Right atrium auricular region (tissue), 2 donors: ENCODE results near the gene COG1. TPM values are rescaled to one million over a fixed set of nuclear protein-coding genes. Genes with fewer than 3 reads are reported as not detected.
A peak's percentile ranks its signal among the peaks of the same experiment; 100 is the strongest.

ENCODE experiments used
- DNase-seq: peaks from one replicate; pipeline ENCODE4 v3.0.0-alpha.2; 2019; ENCODE audit warnings: low spot score
- H3K27ac ChIP-seq, 2 donors: fragments of 200-600 bp; sonication (generic); 1 replicate in 1 of 2; 2 replicates in 1 of 2; pipeline ENCODE4 v1.5.1; 2016 to 2019
- H3K27me3 ChIP-seq, 2 donors: fragments of 200-600 bp; sonication (generic); one replicate each; pipeline versions ENCODE4 v1.5.1 to v1.6.0; 2017 to 2019
- H3K36me3 ChIP-seq: fragments of 200-600 bp; sonication (generic); one replicate; pipeline ENCODE4 v1.5.1; 2016
- H3K4me1 ChIP-seq, 2 donors: fragments of 200-600 bp; sonication (generic); one replicate each; pipeline versions ENCODE4 v1.5.1 to v1.6.0; 2017 to 2019
- H3K4me3 ChIP-seq, 2 donors: fragments of 200-600 bp; sonication (generic); 1 replicate in 1 of 2; 2 replicates in 1 of 2; pipeline ENCODE4 v1.5.1; 2017 to 2019; ENCODE audit warnings: mild to moderate bottlenecking in 1 of 2, moderate library complexity in 1 of 2
- H3K9me3 ChIP-seq, 2 donors: fragments of 200-600 bp; sonication (generic); one replicate each; pipeline ENCODE4 v1.5.1; 2019
- total RNA-seq, 2 donors: library from RNA; depleted of rRNA; stranded (reverse); fragments of >200 nt; gene quantifications; one replicate each; pipeline ENCODE4 v1.1.0, GENCODE V29; 2016
- TF ChIP-seq, protein P1 (sequence below), 2 donors: fragments of 200-600 bp; sonication (generic); IDR thresholded peaks; one replicate each; pipeline ENCODE4 v1.5.1; 2019; ENCODE audit warnings: antibody characterized with exemption in 2 of 2

Gene COG1
- total RNA-seq, 2 donors from 2014 or later: 17.3 to 21.3 TPM

GRCh38 chr17:73158133-73158532, 34.7 kb upstream of the COG1 start:
- no peaks in the 10 kb centered on the region for H3K27me3 ChIP-seq

GRCh38 chr17:73160980-73161630, 31.8 kb upstream of the COG1 start:
- H3K9me3 ChIP-seq: no peaks in the 10 kb centered on the region
- no peak for DNase-seq
- H3K4me1 ChIP-seq: peaks cover 2 to 27% of the 10 kb centered on the region in 2 donors
- no peaks in the 10 kb centered on the region for H3K36me3 ChIP-seq
- TF ChIP-seq, protein P1, sequence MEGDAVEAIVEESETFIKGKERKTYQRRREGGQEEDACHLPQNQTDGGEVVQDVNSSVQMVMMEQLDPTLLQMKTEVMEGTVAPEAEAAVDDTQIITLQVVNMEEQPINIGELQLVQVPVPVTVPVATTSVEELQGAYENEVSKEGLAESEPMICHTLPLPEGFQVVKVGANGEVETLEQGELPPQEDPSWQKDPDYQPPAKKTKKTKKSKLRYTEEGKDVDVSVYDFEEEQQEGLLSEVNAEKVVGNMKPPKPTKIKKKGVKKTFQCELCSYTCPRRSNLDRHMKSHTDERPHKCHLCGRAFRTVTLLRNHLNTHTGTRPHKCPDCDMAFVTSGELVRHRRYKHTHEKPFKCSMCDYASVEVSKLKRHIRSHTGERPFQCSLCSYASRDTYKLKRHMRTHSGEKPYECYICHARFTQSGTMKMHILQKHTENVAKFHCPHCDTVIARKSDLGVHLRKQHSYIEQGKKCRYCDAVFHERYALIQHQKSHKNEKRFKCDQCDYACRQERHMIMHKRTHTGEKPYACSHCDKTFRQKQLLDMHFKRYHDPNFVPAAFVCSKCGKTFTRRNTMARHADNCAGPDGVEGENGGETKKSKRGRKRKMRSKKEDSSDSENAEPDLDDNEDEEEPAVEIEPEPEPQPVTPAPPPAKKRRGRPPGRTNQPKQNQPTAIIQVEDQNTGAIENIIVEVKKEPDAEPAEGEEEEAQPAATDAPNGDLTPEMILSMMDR (IDR thresholded peaks at IDR 0.05): no peak
- no peak overlapping the region for H3K4me3 ChIP-seq
- H3K27ac ChIP-seq: no peak overlapping the region
- H3K27me3 ChIP-seq: peaks cover 0 to 5% of the 10 kb centered on the region in 2 donors

More at GRCh38 chr17:73158133-73158532, 34.7 kb upstream of the COG1 start:
- H3K9me3 ChIP-seq: no peaks in the 10 kb centered on the region
- no peaks in the 10 kb centered on the region for H3K36me3 ChIP-seq
- no peak for DNase-seq
- TF ChIP-seq, protein P1 (IDR thresholded peaks at IDR 0.05): no peak
- no peak overlapping the region for H3K27ac ChIP-seq
- H3K4me1 ChIP-seq: peaks cover 0 to 12% of the 10 kb centered on the region in 2 donors
- no peak overlapping the region for H3K4me3 ChIP-seq

DNA sequence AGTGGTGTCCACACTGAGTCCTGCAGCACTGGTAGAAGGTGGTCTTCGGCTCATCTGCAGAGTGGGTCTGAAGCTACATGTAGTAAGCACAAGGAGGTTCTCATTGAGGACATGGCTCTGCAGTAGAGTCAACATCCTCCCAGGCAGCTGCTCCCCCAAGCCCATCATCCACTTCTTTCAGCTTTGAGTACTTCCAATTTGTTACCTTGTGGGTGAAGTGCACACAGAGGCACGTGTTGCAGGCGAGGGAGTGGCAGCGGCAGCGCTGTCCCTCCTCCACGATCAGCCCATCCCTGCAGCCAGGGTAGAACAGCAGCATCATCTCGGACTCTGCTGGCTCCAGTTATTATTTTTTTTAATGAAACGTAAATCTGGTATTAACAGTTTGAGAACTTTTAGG, 29.8 kb upstream of the COG1 start:
- H3K27me3 ChIP-seq: peaks cover 0 to 5% of the 10 kb centered on the region in 2 donors

GRCh38 chr17:73165616-73166404, 27.0 kb upstream of the COG1 start:
- peak overlapping the region; percentile 36 to 56 for H3K4me3 ChIP-seq
- DNase-seq: no peak
- peaks cover 0 to 5% of the 10 kb centered on the region in 2 donors for H3K27me3 ChIP-seq
- no peaks in the 10 kb centered on the region for H3K36me3 ChIP-seq
- H3K9me3 ChIP-seq: no peaks in the 10 kb centered on the region
- peak overlapping the region in 1 of 2 donors; percentile 59 for H3K27ac ChIP-seq
- peaks cover 2 to 31% of the 10 kb centered on the region in 2 donors for H3K4me1 ChIP-seq
- TF ChIP-seq, protein P1 (IDR thresholded peaks at IDR 0.05): no peak

More for the DNA sequence above, 29.8 kb upstream of the COG1 start:
- no peak overlapping the region for H3K27ac ChIP-seq
- no peaks in the 10 kb centered on the region for H3K36me3 ChIP-seq
- no peaks in the 10 kb centered on the region for H3K9me3 ChIP-seq
- H3K4me3 ChIP-seq: no peak overlapping the region
- H3K4me1 ChIP-seq: peaks cover 2 to 31% of the 10 kb centered on the region in 2 donors
- DNase-seq: no peak
- TF ChIP-seq, protein P1 (IDR thresholded peaks at IDR 0.05): no peak

DNA sequence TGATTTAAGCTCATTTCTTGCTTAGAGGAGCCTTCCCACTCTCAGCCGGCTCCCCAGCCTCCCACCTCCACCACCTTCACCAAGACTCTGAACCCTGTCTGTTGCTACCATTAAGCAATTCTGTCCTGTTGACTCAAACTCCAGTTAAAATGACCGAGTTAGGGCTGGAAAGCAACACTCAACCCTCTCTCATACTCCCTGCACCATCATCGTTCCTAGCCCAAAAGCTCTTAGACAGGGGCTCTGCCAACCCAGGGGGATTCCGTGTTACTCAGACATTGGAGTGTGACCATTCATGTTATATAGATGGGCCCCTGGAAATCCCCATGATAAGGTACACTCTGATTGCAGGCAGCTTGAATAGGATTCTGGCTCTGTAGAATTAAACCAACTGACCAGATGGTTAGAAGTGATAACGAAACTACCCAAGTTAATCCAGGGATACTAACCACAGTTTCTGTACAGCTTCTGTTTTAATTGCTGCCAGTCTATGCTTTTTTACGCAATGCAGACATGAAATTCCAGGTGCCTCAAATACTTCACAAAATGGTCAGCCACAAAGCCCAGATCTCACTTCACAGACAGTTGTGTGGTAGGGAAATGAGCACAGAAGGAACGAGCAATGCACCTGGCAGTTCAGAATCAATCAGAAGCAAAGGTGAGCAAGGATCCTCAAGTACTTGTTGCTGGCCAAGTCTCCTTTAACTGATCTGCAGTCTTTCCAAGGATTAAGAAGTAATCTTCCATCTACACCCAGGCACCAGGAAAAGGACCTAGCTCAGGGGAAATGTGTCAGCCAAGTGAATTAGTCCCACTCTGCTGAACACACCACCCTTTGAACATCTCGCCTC, 25.9 kb upstream of the COG1 start:
- Histone ChIP-seq H3K4me1 (peaks cover 2 to 31% of the 10 kb centered on the region in 2 donors), H3K4me3 (peak overlapping the region in 1 of 2 donors; percentile 56), H3K36me3 (no peaks in the 10 kb centered on the region), H3K9me3 (no peaks in the 10 kb centered on the region), H3K27ac (peak overlapping the region in 1 of 2 donors; percentile 35), H3K27me3 (peaks cover 0 to 5% of the 10 kb centered on the region in 2 donors)
- TF ChIP-seq, protein P1 (IDR thresholded peaks at IDR 0.05): no peak
- no peak for DNase-seq
